AG08395 (cell line): Measurements from ENCODE around the gene FCRL1.

Source experiments
- DNase-seq: peaks from one replicate; pipeline ENCODE4 v3.0.0; 2012; ENCODE audit warnings: mixed read lengths, low spot score

FCRL1 gene

GRCh38 chr1:157819896-157820295 lies at the start of gene FCRL1:
Gene FCRL1, minus strand, starts transcription at chr1:157820120. Its CDS starts 83 bp downstream, at chr1:157820037.
- no peak for DNase-seq

- no peak for DNase-seq
Measured at GRCh38 chr1:157868654-157869053, 48.7 kb upstream of the FCRL1 start.

GRCh38 chr1:157862114-157863070 lies 42.5 kb upstream of the FCRL1 start:
- no peak for DNase-seq

- DNase-seq = no peak
Measured at GRCh38 chr1:157856538-157856937, 36.6 kb upstream of the FCRL1 start.

GRCh38 chr1:157852476-157852875 lies 32.6 kb upstream of the FCRL1 start:
- DNase-seq = no peak

GRCh38 chr1:157849229-157849875 lies 29.4 kb upstream of the FCRL1 start:
- DNase-seq = no peak

GRCh38 chr1:157844089-157844830 lies 24.3 kb upstream of the FCRL1 start:
- DNase-seq = no peak

- DNase-seq = no peak
Measured at GRCh38 chr1:157842939-157843338, 23.0 kb upstream of the FCRL1 start.

GRCh38 chr1:157841708-157842107 lies 21.8 kb upstream of the FCRL1 start, which contains the start of gene CD5L:
Gene CD5L, minus strand, starts transcription at chr1:157841808. Its CDS starts 107 bp downstream, at chr1:157841701.
- no peak for DNase-seq

- no peak for DNase-seq
Measured at GRCh38 chr1:157838966-157839365, 19.0 kb upstream of the FCRL1 start.

GRCh38 chr1:157834430-157834829 lies 14.5 kb upstream of the FCRL1 start:
- no peak for DNase-seq

- no peak for DNase-seq
Measured at GRCh38 chr1:157833145-157833544, 13.2 kb upstream of the FCRL1 start.

- no peak for DNase-seq
Measured at GRCh38 chr1:157831968-157832626, 12.2 kb upstream of the FCRL1 start.

- no peak for DNase-seq
Measured at GRCh38 chr1:157830887-157831286, 11.0 kb upstream of the FCRL1 start.

- no peak for DNase-seq
Measured at GRCh38 chr1:157829711-157830110, 9.8 kb upstream of the FCRL1 start.

GRCh38 chr1:157829210-157829609 lies 9.3 kb upstream of the FCRL1 start:
- no peak for DNase-seq

GRCh38 chr1:157820299-157820698 lies 379 bp upstream of the FCRL1 start:
- DNase-seq = no peak

- DNase-seq = no peak
Measured at GRCh38 chr1:157819215-157819614, 705 bp downstream of the FCRL1 start.

- no peak for DNase-seq
Measured at GRCh38 chr1:157813269-157813668, 6.7 kb downstream of the FCRL1 start.

GRCh38 chr1:157806431-157807149 lies 13.3 kb downstream of the FCRL1 start:
- no peak for DNase-seq

- DNase-seq = no peak
Measured at GRCh38 chr1:157803851-157804250, 16.1 kb downstream of the FCRL1 start.
